ENCODE results near the gene FAM241B.

Gene FAM241B

GRCh38 chr10:69655868-69656555 is 26.0 kb downstream of the FAM241B start:
- Histone ChIP-seq H3K27me3 (ENCODE audit: control insufficient read depth, insufficient read depth, low read length) (peaks cover 24% of the 10 kb centered on the region), H3K9me3 (ENCODE audit: control insufficient read depth, low read length) (no peaks in the 10 kb centered on the region), H3K9ac (ENCODE audit: low read length) (no peak overlapping the region), H3K4me3 (ENCODE audit: low read length) (no peak overlapping the region), H3K36me3 (ENCODE audit: control insufficient read depth, insufficient read depth, low read length) (no peaks in the 10 kb centered on the region), H3K4me1 (ENCODE audit: control insufficient read depth, insufficient read depth, low read length) (no peaks in the 10 kb centered on the region)

- Histone ChIP-seq H3K9ac (ENCODE audit: low read length) (no peak overlapping the region), H3K36me3 (ENCODE audit: control insufficient read depth, insufficient read depth, low read length) (no peaks in the 10 kb centered on the region), H3K9me3 (ENCODE audit: control insufficient read depth, low read length) (no peaks in the 10 kb centered on the region), H3K4me1 (ENCODE audit: control insufficient read depth, insufficient read depth, low read length) (peaks cover 2% of the 10 kb centered on the region), H3K27me3 (ENCODE audit: control insufficient read depth, insufficient read depth, low read length) (peaks cover 26% of the 10 kb centered on the region), H3K4me3 (ENCODE audit: low read length) (no peak overlapping the region)
These were observed 26.8 kb downstream of the FAM241B start for GRCh38 chr10:69656742-69657269.

- H3K9ac ChIP-seq (ENCODE audit: low read length) = no peak overlapping the region
- no peak overlapping the region for H3K4me3 ChIP-seq (ENCODE audit: low read length)
- peaks cover 26% of the 10 kb centered on the region for H3K27me3 ChIP-seq (ENCODE audit: control insufficient read depth, insufficient read depth, low read length)
- no peaks in the 10 kb centered on the region for H3K9me3 ChIP-seq (ENCODE audit: control insufficient read depth, low read length)
- no peaks in the 10 kb centered on the region for H3K36me3 ChIP-seq (ENCODE audit: control insufficient read depth, insufficient read depth, low read length)
- peaks cover 8% of the 10 kb centered on the region for H3K4me1 ChIP-seq (ENCODE audit: control insufficient read depth, insufficient read depth, low read length)
These were observed 27.4 kb downstream of the FAM241B start for GRCh38 chr10:69657430-69657829.

GRCh38 chr10:69657866-69658265 is 27.8 kb downstream of the FAM241B start:
- H3K27me3 ChIP-seq (ENCODE audit: control insufficient read depth, insufficient read depth, low read length) = peaks cover 26% of the 10 kb centered on the region
- peaks cover 9% of the 10 kb centered on the region for H3K4me1 ChIP-seq (ENCODE audit: control insufficient read depth, insufficient read depth, low read length)
- H3K9ac ChIP-seq (ENCODE audit: low read length) = no peak overlapping the region
- H3K36me3 ChIP-seq (ENCODE audit: control insufficient read depth, insufficient read depth, low read length) = no peaks in the 10 kb centered on the region
- no peak overlapping the region for H3K4me3 ChIP-seq (ENCODE audit: low read length)
- no peaks in the 10 kb centered on the region for H3K9me3 ChIP-seq (ENCODE audit: control insufficient read depth, low read length)

- Histone ChIP-seq H3K27me3 (ENCODE audit: control insufficient read depth, insufficient read depth, low read length) (peaks cover 26% of the 10 kb centered on the region), H3K4me1 (ENCODE audit: control insufficient read depth, insufficient read depth, low read length) (peaks cover 9% of the 10 kb centered on the region), H3K4me3 (ENCODE audit: low read length) (no peak overlapping the region), H3K9ac (ENCODE audit: low read length) (no peak overlapping the region), H3K36me3 (ENCODE audit: control insufficient read depth, insufficient read depth, low read length) (no peaks in the 10 kb centered on the region), H3K9me3 (ENCODE audit: control insufficient read depth, low read length) (no peaks in the 10 kb centered on the region)
These were observed 29.4 kb downstream of the FAM241B start for GRCh38 chr10:69659241-69660038.

- H3K36me3 ChIP-seq (ENCODE audit: control insufficient read depth, insufficient read depth, low read length) = no peaks in the 10 kb centered on the region
- H3K4me1 ChIP-seq (ENCODE audit: control insufficient read depth, insufficient read depth, low read length) = peaks cover 9% of the 10 kb centered on the region
- H3K9ac ChIP-seq (ENCODE audit: low read length) = no peak overlapping the region
- H3K27me3 ChIP-seq (ENCODE audit: control insufficient read depth, insufficient read depth, low read length) = peaks cover 20% of the 10 kb centered on the region
- H3K4me3 ChIP-seq (ENCODE audit: low read length) = no peak overlapping the region
- H3K9me3 ChIP-seq (ENCODE audit: control insufficient read depth, low read length) = no peaks in the 10 kb centered on the region
These were observed 30.2 kb downstream of the FAM241B start for GRCh38 chr10:69660296-69660695.

- Histone ChIP-seq H3K36me3 (ENCODE audit: control insufficient read depth, insufficient read depth, low read length) (no peaks in the 10 kb centered on the region), H3K9ac (ENCODE audit: low read length) (no peak overlapping the region), H3K27me3 (ENCODE audit: control insufficient read depth, insufficient read depth, low read length) (peaks cover 16% of the 10 kb centered on the region), H3K4me3 (ENCODE audit: low read length) (no peak overlapping the region), H3K4me1 (ENCODE audit: control insufficient read depth, insufficient read depth, low read length) (peaks cover 17% of the 10 kb centered on the region), H3K9me3 (ENCODE audit: control insufficient read depth, low read length) (no peaks in the 10 kb centered on the region)
These were observed 31.5 kb downstream of the FAM241B start for GRCh38 chr10:69661414-69662172.

GRCh38 chr10:69662173-69662877 is 32.3 kb downstream of the FAM241B start:
- Histone ChIP-seq H3K9me3 (ENCODE audit: control insufficient read depth, low read length) (no peaks in the 10 kb centered on the region), H3K4me1 (ENCODE audit: control insufficient read depth, insufficient read depth, low read length) (peaks cover 17% of the 10 kb centered on the region), H3K27me3 (ENCODE audit: control insufficient read depth, insufficient read depth, low read length) (peaks cover 13% of the 10 kb centered on the region), H3K36me3 (ENCODE audit: control insufficient read depth, insufficient read depth, low read length) (no peaks in the 10 kb centered on the region), H3K4me3 (ENCODE audit: low read length) (no peak overlapping the region), H3K9ac (ENCODE audit: low read length) (no peak overlapping the region)

- peaks cover 8% of the 10 kb centered on the region for H3K27me3 ChIP-seq (ENCODE audit: control insufficient read depth, insufficient read depth, low read length)
- no peak overlapping the region for H3K9ac ChIP-seq (ENCODE audit: low read length)
- no peaks in the 10 kb centered on the region for H3K9me3 ChIP-seq (ENCODE audit: control insufficient read depth, low read length)
- H3K36me3 ChIP-seq (ENCODE audit: control insufficient read depth, insufficient read depth, low read length) = no peaks in the 10 kb centered on the region
- H3K4me3 ChIP-seq (ENCODE audit: low read length) = no peak overlapping the region
- H3K4me1 ChIP-seq (ENCODE audit: control insufficient read depth, insufficient read depth, low read length) = peaks cover 17% of the 10 kb centered on the region
These were observed 32.9 kb downstream of the FAM241B start for GRCh38 chr10:69662901-69663300.

- H3K27me3 ChIP-seq (ENCODE audit: control insufficient read depth, insufficient read depth, low read length) = peaks cover 7% of the 10 kb centered on the region
These were observed 33.4 kb downstream of the FAM241B start for GRCh38 chr10:69663369-69663947.

More at GRCh38 chr10:69663369-69663947, 33.4 kb downstream of the FAM241B start:
- H3K4me3 ChIP-seq (ENCODE audit: low read length) = no peak overlapping the region
- no peaks in the 10 kb centered on the region for H3K9me3 ChIP-seq (ENCODE audit: control insufficient read depth, low read length)
- H3K4me1 ChIP-seq (ENCODE audit: control insufficient read depth, insufficient read depth, low read length) = peaks cover 17% of the 10 kb centered on the region
- no peaks in the 10 kb centered on the region for H3K36me3 ChIP-seq (ENCODE audit: control insufficient read depth, insufficient read depth, low read length)
- H3K9ac ChIP-seq (ENCODE audit: low read length) = no peak overlapping the region

Data from mucosa of stomach (tissue), 1 donor.